Heart left ventricle (tissue), 16 donors: ENCODE results near the gene JAGN1. TPM values are rescaled to one million over a fixed set of nuclear protein-coding genes. Genes with fewer than 3 reads are reported as not detected.

Experiments
- ATAC-seq, 4 donors: fragments of 200-7000 bp; cut with Tn5 transposase; one replicate each; pipeline ENCODE4 v1.9.1; 2020 to 2022; ENCODE audit warnings: moderate library complexity in 4 of 4, mild to moderate bottlenecking in 3 of 4, moderate number of reproducible peaks in 1 of 4
- DNase-seq, 5 donors: peaks; one replicate each; pipeline ENCODE4 v3.0.0-alpha.2; 2020
- H3K27ac ChIP-seq, 12 donors: fragments of 200-600 bp; sonication (generic) in 4 of 12; one replicate each; pipeline versions ENCODE4 v1.5.0 to v1.8.0; 2016 to 2022; ENCODE audit warnings: mild to moderate bottlenecking in 2 of 12
- H3K27me3 ChIP-seq, 9 donors: fragments of 200-600 bp; sonication (generic) in 2 of 9; one replicate each; pipeline versions ENCODE4 v1.5.1 to v1.8.0; 2016 to 2022; ENCODE audit warnings: mild to moderate bottlenecking in 3 of 9
- H3K36me3 ChIP-seq, 9 donors: fragments of 200-600 bp; sonication (generic) in 2 of 9; one replicate each; pipeline versions ENCODE4 v1.5.0 to v1.8.0; 2018 to 2022; ENCODE audit warnings: mild to moderate bottlenecking in 2 of 9
- H3K4me1 ChIP-seq, 12 donors: fragments of 200-600 bp; sonication (generic) in 4 of 12; one replicate each; pipeline versions ENCODE4 v1.5.0 to v1.8.0; 2016 to 2022; ENCODE audit warnings: mild to moderate bottlenecking in 3 of 12
- H3K4me3 ChIP-seq, 12 donors: fragments of 200-600 bp; sonication (generic) in 4 of 12; one replicate each; pipeline versions ENCODE4 v1.5.0 to v1.8.0; 2017 to 2022; ENCODE audit warnings: mild to moderate bottlenecking in 9 of 12, moderate library complexity in 4 of 12
- H3K9me3 ChIP-seq, 12 donors: fragments of 200-600 bp; sonication (generic) in 4 of 12; one replicate each; pipeline versions ENCODE4 v1.5.0 to v1.8.0; 2016 to 2022; ENCODE audit warnings: mild to moderate bottlenecking in 1 of 12
- POLR2A ChIP-seq, 2 donors: fragments of 450-650 bp; IDR thresholded peaks; one replicate each; pipeline ENCODE4 v1.6.1; 2017; ENCODE audit warnings: antibody characterized with exemption in 2 of 2, mild to moderate bottlenecking in 2 of 2, moderate library complexity in 2 of 2
- WGBS, 4 donors: extraction: QIAGEN DNeasy Blood & Tissue Kit in 2 of 4; methylation state at CpG; one replicate each; pipeline versions ENCODE4 v1.1.5 to v1.1.7; 2013 to 2018; 5-methylcytosine and 5-hydroxymethylcytosine counted together
- intact Hi-C, 10 donors: fragments of 100-400 bp; cut with DNase I; formaldehyde crosslinking; loops; one replicate each; pipeline versions ENCODE4 v1.11.1 to v1.14.2; 2022
- polyA plus RNA-seq, 2 donors: library from polyadenylated mRNA; stranded (reverse); fragments of 200-250 nt; gene quantifications; one replicate each; pipeline ENCODE4 v1.2.3, GENCODE V29; 2013
- total RNA-seq, 9 donors: library from RNA; depleted of rRNA in 2 of 9; stranded (reverse); fragments of >200 nt in 2 of 9; fragmentation: NEBNext Ultra II Directional in 3 of 9; extraction: Animal tissue kit (Norgen Biotek cat#: 25700) in 3 of 9; gene quantifications; one replicate each; pipeline versions ENCODE4 v1.1.0 to v1.2.4, GENCODE V29; 2016 to 2023
- TF ChIP-seq, protein P1 (sequence below), 12 donors: fragments of 200-600 bp; sonication (generic) in 4 of 12; IDR thresholded peaks; one replicate each; pipeline versions ENCODE4 v1.5.0 to v1.8.0; 2018 to 2022; ENCODE audit warnings: antibody characterized with exemption in 12 of 12, mild to moderate bottlenecking in 5 of 12
- donor health status: ischemic (EF 13 %, LVEDD 7.1; RV severe dilation, severe dysfunction).
- donor health status: healthy with polysubstance abuse.
- donor health status: DM: no; HTN: yes; CAD: no.
- donor health status: DM: no; HTN: no; CAD: no.
- donor health status: ischemic (EF 25% LVEDD 6.9; RV normal size, moderate dysfunction).
- donor health status: ischemic (EF 25% LVEDD 5.7; RV mildly dilated, moderate dysfunction).
- donor health status: healthy.
- donor health status: DM: yes; HTN: yes; CAD: no.
- donor health status: ischemic (EF 35%, LVEDD 5.7; RV mildly dilated, moderate dysfunction).
- donor health status: nonischemic (EF 11% LVEDD 7.7; RV severe dilation, severe dysfunction).
- donor health status: DM: yes; HTN: yes; CAD: no.
- donor health status: PGD.
- donor health status: ischemic (EF 29% LVEDD 5.4; RV normal size, mild dysfunction).
- donor health status: nonischemic (EF 23%, LVEDD 6.1; RV moderate dilation, normal function).

JAGN1 gene
- total and polyA plus RNA-seq, 11 donors = 15.1 to 77.3 (median 21.2) TPM

GRCh38 chr3:9861626-9862130 is 28.7 kb upstream of the JAGN1 start:
- 90 to 95% (median 94%) methylated on average over 5 of the region's 5 CpGs for WGBS, 4 donors
- H3K27me3 ChIP-seq = no peaks in the 10 kb centered on the region
- intact Hi-C loops = no loop called here
- H3K36me3 ChIP-seq = no peaks in the 10 kb centered on the region
- ATAC-seq (no peak), DNase-seq (no peak)
- TF ChIP-seq, protein P1, sequence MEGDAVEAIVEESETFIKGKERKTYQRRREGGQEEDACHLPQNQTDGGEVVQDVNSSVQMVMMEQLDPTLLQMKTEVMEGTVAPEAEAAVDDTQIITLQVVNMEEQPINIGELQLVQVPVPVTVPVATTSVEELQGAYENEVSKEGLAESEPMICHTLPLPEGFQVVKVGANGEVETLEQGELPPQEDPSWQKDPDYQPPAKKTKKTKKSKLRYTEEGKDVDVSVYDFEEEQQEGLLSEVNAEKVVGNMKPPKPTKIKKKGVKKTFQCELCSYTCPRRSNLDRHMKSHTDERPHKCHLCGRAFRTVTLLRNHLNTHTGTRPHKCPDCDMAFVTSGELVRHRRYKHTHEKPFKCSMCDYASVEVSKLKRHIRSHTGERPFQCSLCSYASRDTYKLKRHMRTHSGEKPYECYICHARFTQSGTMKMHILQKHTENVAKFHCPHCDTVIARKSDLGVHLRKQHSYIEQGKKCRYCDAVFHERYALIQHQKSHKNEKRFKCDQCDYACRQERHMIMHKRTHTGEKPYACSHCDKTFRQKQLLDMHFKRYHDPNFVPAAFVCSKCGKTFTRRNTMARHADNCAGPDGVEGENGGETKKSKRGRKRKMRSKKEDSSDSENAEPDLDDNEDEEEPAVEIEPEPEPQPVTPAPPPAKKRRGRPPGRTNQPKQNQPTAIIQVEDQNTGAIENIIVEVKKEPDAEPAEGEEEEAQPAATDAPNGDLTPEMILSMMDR (IDR thresholded peaks at IDR 0.05) = no peak
- H3K4me3 ChIP-seq = no peak overlapping the region
- H3K4me1 ChIP-seq = peaks cover 0 to 21% (median 9%) of the 10 kb centered on the region in 12 donors
- peak overlapping the region in 1 of 12 donors; percentile 87 for H3K27ac ChIP-seq
- H3K9me3 ChIP-seq = no peaks in the 10 kb centered on the region

DNA sequence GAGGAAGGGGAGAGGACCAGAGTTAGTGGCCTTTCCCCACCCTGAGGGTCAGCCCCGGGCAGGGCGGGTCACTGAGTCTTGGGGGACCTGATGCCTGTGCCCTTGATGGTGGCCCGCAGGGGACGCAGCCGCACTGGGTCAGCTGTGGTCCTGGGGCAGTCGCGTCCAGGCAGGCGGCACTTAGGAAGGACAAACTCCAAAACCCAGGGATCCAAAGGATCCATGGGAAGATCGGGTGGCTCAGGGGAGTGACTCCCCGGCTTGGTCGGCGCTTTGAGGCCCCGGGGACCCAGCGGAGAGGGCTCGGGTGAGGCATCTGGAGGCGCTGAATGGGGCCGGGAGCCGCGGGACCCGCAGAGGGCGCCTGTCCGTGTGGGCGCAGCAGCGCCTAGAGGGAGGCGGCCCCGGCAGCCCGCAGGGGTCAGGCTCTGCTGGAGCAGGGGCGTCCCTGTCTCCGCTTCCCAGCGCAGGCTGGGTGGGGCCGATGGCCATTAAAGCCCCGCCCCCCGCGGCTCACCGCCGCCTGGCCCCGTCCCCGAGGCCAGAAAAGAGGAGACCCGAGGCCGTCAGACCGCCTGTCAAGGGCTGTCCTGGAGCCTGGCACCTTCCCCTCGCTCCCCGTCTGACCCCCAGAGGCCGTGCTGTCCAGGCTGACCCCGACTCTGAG is 27.9 kb upstream of the JAGN1 start:
- no peaks in the 10 kb centered on the region for H3K9me3 ChIP-seq
- ATAC-seq (peak; percentile 49 to 92 (median 88)), DNase-seq (peak; percentile 52 to 84 (median 76))
- no peaks in the 10 kb centered on the region for H3K27me3 ChIP-seq
- no peaks in the 10 kb centered on the region for H3K36me3 ChIP-seq
- peaks cover 0 to 21% (median 9%) of the 10 kb centered on the region in 12 donors for H3K4me1 ChIP-seq
- H3K27ac ChIP-seq = peak overlapping the region in 6 of 12 donors; percentile 5 to 87 (median 31)
- TF ChIP-seq, protein P1 (IDR thresholded peaks at IDR 0.05) = peak in 11 of 12 donors; percentile 33 to 64 (median 50)
- TF ChIP-seq POLR2A (IDR thresholded peaks at IDR 0.05) = peak in 1 of 2 donors; percentile 16
- peak overlapping the region in 11 of 12 donors; percentile 25 to 62 (median 51) for H3K4me3 ChIP-seq
- WGBS, 4 donors = 14 to 42% (median 15%) methylated on average over 7 to 45 of the region's 45 CpGs
- intact Hi-C loops = no loop called here

DNA sequence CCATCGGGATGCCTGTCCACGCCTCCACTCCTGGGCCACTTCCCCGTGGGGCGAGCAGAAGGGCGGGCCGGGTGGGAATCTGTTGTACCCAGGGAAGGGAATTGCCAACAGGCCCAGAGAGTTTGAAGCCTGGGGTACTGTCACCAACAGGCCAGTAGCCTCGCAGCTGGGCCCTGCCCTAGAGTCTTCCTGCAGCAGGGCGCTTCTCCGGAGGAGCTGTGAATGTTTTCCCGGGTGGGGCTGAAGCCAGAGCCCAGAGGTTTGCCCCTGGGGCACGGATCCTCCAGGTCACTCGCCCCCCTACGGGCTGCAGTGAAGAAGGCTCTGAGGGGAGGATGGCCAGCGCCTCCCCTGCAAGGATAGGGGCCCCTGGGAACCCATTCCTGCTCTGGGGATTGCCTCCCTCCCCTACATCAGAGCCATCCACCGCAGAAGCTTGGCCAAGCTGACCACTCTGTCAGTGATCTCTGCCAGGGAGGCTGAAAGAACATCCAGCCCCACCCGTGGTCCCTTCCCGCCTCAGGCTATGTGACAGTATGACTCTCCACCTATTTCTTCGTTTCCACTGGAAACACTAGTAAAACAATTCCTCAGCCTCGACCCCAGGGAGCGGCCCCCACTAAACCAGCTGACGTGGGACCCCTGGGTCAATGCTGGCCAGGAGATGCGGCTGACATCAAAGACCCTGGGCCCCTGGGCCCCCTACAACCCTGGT is 27.2 kb upstream of the JAGN1 start:
- intact Hi-C loops = no loop called here
- H3K27me3 ChIP-seq = no peaks in the 10 kb centered on the region
- peaks cover 0 to 21% (median 9%) of the 10 kb centered on the region in 12 donors for H3K4me1 ChIP-seq
- peak in 2 of 4 donors; percentile 4 to 10 for ATAC-seq
- H3K4me3 ChIP-seq = peak overlapping the region in 11 of 12 donors; percentile 25 to 62 (median 51)
- H3K27ac ChIP-seq = peak overlapping the region in 5 of 12 donors; percentile 26 to 87 (median 32)
- TF ChIP-seq, protein P1 (IDR thresholded peaks at IDR 0.05) = no peak
- TF ChIP-seq POLR2A (IDR thresholded peaks at IDR 0.05) = no peak
- 56 to 70% (median 58%) methylated on average over 15 to 22 of the region's 22 CpGs for WGBS, 4 donors
- H3K36me3 ChIP-seq = no peaks in the 10 kb centered on the region
- H3K9me3 ChIP-seq = no peaks in the 10 kb centered on the region
- DNase-seq = no peak
